Astrocyte (in vitro differentiated cells and primary cell): Measurements from ENCODE around the gene PDZD2.

ENCODE experiments used
- CTCF ChIP-seq: IDR thresholded peaks from 2 replicates; pipeline ENCODE4 v1.5.1; 2011; ENCODE audit warnings: low read depth, mild to moderate bottlenecking, inconsistent platforms, low read length, moderate library complexity; ENCODE audit not compliant: insufficient read depth
- EZH2 ChIP-seq: IDR thresholded peaks from 2 replicates; pipeline ENCODE4 v1.6.1; 2012; ENCODE audit warnings: mild to moderate bottlenecking, low read length, inconsistent platforms; ENCODE audit not compliant: insufficient read depth

- no peak for TF ChIP-seq CTCF
- no peak for TF ChIP-seq EZH2
These were observed 450.4 kb downstream of the PDZD2 start for GRCh38 chr5:32089146-32090000.
